Retinal pigment epithelial cell (primary cell): ENCODE measurements around the gene INTS6.

Experiments used
- DNase-seq: peaks from one replicate; pipeline ENCODE4 v3.0.0-alpha.2; 2010; ENCODE audit warnings: low read depth
- H3K4me3 ChIP-seq: 2 replicates; pipeline ENCODE4 v1.5.1; 2011; ENCODE audit warnings: mild to moderate bottlenecking, low read length, control low read depth, moderate library complexity
- TF ChIP-seq, protein P1 (sequence below): conservative IDR thresholded peaks from 2 replicates; pipeline ENCODE4 v1.5.1; 2011; ENCODE audit warnings: low read depth, low read length, control low read depth, inconsistent platforms

Gene INTS6

DNA sequence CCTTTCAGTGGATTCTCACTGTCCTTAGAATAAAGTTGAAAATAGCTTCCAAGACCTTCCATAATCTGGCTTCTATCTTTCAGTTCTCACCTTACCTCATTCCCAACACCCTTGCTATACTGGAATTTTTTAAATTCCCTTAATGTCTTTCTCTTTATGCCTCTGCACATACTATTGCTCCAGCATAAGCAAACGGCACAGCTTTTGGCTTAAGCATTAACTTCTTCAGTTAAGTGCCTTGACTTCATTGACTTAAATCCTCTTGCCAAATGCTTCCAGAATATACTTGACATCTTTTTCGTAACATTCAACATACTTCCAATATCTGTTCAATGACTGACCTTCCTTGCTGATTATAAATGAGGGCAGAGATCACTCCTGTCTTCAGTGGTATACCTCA is 79.4 kb downstream of the INTS6 start:
- DNase-seq: no peak
- H3K4me3 ChIP-seq: no peak overlapping the region
- TF ChIP-seq, protein P1, sequence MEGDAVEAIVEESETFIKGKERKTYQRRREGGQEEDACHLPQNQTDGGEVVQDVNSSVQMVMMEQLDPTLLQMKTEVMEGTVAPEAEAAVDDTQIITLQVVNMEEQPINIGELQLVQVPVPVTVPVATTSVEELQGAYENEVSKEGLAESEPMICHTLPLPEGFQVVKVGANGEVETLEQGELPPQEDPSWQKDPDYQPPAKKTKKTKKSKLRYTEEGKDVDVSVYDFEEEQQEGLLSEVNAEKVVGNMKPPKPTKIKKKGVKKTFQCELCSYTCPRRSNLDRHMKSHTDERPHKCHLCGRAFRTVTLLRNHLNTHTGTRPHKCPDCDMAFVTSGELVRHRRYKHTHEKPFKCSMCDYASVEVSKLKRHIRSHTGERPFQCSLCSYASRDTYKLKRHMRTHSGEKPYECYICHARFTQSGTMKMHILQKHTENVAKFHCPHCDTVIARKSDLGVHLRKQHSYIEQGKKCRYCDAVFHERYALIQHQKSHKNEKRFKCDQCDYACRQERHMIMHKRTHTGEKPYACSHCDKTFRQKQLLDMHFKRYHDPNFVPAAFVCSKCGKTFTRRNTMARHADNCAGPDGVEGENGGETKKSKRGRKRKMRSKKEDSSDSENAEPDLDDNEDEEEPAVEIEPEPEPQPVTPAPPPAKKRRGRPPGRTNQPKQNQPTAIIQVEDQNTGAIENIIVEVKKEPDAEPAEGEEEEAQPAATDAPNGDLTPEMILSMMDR: no peak

DNA sequence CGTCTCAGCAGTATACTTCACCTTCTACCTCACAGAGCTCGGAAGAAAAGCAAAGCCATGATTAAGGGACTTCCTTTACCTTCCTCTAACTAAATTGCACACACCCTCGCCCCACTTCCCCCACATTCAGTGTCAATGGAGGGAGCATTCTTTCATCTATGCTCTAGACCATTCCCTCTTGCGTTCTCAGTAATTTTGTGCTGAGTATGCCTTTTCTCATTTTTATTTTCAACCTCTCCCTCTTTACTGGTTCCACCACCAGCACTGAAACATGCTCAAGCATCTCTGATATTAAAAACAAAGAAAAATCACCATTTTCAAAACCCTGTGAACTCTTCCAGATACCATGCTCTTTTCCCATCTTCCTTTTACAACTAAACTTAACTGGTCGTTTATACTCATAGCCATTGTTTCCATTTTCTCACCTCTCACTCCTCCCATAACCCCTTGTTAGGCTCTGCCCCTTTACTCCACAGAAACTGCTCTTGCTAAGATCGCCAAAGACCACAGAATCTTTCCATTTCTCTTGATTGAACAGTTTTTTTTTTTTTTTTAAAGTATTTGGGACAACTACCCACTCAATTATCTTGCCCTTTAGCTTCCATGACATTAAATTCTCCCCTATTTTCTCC is 81.0 kb downstream of the INTS6 start:
- no peak for DNase-seq
- TF ChIP-seq, protein P1: no peak
- H3K4me3 ChIP-seq: no peak overlapping the region

DNA sequence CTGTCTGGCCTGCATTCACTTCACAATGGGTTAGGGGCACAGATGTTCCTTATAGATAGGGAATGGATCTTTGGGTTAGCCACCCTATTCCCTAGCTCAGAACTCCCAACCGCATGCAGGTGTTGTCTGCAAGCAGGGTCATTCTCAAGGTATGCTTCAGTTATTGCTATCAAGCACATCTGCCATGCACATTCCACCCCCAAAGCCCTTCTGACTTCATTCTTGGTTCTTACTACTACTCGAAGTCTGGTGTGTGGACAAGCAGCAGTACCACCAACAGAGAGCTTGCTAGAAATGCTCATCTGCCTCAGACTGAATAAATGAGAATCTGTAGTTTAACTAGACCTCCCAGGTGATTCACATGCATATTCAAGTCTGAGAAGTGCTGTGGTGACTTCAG is 82.0 kb downstream of the INTS6 start:
- no peak for DNase-seq
- TF ChIP-seq, protein P1: no peak
- no peak overlapping the region for H3K4me3 ChIP-seq

DNA sequence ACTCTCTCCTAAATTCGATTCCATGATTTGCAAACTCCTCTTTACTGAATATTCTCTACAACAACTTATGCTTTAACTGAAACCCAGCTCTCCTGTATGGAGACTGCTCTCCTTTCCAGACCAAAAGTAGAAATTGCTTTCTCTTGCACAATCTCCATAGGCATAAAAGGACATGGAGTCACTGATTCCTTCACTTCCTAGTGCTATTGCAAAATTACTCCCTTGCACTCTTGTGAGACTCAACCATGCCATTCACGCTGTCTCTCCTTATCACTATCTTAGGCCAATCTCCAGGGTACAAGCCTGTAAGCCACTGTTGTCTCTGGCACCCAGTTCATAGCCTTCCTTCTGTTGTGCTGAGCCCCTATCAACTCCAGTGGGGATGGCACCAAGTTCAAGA is 82.7 kb downstream of the INTS6 start:
- TF ChIP-seq, protein P1: no peak
- no peak for DNase-seq
- no peak overlapping the region for H3K4me3 ChIP-seq

DNA sequence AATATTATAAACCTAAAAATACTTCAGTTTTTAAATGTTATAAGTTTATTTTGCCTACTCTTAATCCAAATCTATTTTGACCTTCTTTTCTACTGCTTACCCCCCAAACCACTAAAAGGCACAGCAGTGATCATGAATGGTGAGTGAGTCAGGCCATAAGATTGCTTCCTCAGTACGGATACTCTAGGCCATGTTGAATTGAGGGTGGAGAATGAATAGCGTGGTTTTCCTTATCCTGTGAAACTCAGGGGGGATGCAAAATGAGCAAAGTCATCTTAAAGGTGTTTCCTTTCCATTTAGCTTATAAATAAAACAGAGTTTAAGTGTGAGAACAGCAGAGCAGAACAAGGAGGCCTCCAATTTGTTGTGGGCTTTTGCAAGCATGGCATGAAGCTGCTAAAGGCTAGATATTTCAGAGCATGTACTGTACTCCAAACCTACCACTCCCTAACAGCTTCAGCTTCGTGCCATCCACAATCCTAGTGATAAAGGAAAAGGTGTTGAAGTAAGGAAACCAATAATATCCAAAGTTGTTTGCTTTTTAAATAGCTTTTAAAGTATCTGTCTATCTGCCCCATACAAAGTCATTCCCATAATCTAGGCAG is 88.3 kb downstream of the INTS6 start:
- no peak for DNase-seq
- TF ChIP-seq, protein P1: no peak
- H3K4me3 ChIP-seq: no peak overlapping the region

DNA sequence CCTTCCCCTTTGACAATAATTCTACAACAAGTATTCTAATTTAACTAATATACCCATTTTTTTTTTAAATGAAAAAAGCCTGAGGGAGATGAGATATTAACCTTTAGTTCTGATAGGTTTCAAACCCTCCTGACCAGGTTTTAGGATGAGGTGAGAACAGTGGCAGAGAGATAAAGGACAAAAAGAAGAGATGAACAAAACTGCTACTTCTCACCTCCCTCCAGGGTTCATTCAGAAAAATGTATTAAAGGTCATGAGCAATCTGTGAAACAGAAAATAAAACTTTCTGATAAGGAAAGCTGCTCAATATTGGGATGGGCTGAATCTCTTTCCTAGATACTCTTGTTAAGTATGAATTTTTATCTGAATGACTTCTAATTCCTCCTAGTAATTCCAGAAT is 89.2 kb downstream of the INTS6 start:
- DNase-seq: no peak
- TF ChIP-seq, protein P1: no peak
- H3K4me3 ChIP-seq: no peak overlapping the region

DNA sequence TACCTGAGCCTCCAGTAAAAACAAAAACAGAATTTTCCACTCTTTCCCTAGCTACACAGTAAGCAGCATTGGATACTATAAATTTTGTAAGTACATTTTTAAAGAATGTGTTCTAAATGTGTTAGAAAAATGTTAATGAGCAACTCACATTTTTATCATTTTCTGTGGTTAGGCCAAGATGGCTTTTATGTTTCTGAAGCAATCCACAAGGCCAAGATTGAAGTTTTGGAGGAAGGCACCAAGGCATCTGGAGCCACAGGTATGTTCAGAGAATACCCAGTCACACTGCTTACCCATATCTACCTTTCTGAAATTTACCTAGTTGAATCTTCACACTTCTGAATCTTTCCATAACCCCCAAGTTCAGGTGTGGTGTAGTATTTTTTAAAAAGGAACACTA is 91.7 kb downstream of the INTS6 start:
- TF ChIP-seq, protein P1: no peak
- no peak for DNase-seq
- H3K4me3 ChIP-seq: no peak overlapping the region
